ELF-1 (cell line): Measurements from ENCODE around the gene NAT9.

Source experiments
- DNase-seq: peaks from one replicate; pipeline ENCODE4 v3.0.0-alpha.2; 2016; ENCODE audit warnings: low read depth, low spot score

The NAT9 gene, protein sequence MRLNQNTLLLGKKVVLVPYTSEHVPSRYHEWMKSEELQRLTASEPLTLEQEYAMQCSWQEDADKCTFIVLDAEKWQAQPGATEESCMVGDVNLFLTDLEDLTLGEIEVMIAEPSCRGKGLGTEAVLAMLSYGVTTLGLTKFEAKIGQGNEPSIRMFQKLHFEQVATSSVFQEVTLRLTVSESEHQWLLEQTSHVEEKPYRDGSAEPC

DNA sequence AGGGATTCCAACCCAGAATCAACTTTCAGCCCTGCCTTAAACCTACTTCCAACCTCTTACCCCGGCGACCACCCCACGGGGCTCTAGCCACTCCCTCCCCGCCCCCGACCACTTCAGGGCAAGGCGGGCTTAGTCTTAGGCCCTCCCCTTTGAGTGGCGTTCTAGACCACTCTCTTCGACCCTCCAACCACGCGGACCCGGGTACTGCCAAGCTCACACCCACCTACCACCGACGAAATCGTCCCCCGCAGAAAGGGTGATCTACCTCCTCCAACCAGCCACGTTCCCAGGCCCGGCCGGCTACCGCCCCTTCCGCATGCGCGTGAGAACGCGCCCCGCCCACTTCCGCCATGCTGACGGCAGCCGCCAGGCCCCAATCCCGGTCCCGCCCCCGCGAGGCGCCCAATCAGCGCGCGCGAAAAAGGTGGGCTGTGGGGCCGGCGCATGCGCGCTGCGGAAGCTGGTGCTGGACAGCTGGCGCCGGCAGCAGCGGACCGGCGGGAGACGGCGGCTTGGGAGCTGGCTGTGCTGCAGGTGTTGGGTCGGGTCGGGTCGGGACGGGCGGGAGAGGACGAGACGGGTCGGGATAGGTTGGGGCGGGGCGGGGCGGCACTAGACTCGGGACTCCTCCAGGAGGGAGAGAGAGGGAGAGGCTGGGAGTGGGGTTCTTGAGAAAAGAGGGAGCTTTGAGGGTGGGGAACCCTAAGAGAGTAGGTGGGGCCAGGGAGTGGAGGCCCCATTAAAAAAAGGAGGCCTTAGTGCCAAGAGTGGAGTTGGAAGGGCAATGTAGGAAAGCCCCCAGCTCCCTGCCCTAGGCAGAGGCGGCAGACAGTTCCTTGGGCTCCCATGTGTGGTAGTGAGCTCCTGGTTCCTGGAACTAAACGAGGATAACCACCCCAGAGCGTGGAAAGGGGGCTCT is at the start of gene NAT9:
TSS of gene NAT9 (minus strand) at position 302 of the 919 bp plus-strand sequence. CDS start 647 bp downstream, outside the sequence.
- peak; percentile 99 for DNase-seq

DNA sequence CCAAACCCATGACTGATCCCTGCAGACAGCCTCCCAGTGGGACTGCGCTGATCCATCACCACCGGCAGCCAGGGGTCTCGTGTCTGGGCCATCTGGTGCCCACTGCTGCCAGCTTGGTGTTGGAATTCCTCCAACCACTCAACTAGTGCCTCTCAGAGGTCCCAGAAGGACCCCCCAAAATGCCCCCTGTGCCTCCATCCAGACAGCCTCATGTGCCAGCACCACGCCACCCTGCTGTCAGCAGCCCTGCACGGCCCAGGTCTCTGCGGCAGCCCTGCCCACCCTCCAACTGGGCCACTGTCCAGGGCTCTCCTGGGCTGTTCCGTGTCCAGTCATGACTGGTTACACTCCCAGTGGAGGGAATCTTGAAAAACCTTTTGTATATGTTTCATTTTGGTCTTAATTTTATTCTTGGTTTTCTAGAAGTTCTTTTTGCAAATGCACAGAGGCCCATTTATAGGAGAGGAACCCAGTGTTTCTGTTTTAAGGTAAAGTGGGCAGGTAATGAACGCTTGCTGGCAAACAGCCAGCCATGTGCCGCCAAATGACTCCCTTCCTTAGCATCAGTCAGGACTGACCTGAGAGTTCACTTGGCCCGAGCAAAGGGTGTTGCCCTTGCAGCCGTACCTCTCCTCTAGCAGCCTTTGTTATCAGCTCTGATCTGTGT is 48.9 kb upstream of the NAT9 start:
- no peak for DNase-seq

DNA sequence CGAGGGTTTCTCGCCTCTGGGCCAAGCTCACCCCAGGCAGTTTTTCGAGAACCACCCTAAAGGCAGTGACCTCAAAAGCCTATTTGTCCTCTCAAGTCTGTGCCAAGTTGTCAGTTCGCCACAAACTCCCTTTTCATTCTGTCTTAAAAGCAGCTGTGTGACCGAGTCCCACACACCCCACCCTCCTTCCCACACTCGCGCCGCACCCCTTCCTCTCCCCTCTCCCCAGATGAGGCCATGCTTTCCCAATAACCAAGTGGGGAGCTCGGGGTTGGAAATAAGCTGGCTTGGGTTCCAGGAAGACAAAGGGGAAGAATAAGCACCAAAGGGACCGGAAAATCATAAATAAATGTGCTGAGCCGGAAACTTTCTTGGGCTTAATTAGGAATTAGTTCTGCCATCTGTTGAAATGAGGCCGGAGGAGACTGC is 46.8 kb upstream of the NAT9 start:
- no peak for DNase-seq

DNA sequence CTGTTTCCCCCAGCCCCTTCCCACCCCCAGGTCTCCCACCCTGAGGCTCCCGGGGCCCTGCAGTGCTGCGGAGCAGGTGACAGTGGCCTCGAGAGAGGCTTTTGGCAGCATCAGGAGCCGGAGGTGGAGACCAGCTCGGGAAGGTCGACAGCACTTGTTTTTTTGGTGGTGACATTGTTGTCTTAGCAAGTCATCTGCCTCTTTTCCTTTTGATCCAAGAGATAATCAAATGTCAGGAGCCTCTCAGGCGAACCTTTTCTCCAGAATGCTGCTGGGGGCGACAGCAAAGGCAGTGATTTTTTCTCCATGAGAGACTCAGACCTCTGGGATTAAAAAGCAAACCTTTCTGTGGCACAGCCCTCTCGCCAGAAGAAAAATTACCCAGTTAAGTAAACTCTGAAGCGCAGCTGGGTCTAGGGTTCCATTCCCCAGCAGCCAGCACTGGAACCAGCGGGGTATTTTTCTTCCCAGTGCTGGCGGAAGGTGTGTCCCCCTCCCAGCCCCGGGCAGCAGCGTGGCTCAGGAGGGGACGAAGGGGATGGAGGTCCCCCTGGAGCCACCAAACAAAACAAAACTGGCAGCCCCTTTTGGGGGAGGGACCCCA is 46.3 kb upstream of the NAT9 start:
- no peak for DNase-seq

DNA sequence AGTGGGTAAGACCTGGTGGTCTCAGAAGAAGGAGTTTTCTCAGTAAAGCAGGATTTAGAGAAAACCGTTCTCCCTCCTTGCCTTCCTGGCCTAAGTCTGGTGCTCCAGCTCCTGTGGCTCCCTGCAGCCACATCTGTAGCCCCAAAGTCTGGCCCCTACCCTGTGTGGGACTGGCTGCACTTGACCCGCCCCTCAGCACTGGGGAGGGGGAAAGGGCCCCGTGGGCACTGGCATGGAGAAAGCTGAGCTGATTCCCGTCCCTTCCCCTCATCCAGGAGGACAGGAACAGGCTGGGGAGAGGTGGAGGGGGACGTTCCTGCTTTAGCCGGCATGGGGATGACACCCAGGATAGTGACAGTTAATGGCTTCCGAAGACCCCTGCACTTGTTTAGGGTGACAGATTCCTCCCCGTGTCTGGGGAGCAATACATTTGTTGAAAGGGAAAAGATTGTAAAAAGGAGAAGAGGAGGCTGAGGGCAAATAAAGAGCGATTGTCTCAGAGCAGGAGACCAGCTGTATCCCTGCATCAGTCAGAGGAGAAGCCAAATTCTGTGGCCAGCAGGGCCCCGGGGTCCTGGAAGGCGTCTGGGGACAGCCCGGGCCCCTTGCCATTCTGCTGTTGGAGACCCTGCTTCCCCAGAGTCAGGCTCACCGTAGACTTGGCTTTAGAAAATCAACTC is 45.6 kb upstream of the NAT9 start:
- DNase-seq, result no peak

DNA sequence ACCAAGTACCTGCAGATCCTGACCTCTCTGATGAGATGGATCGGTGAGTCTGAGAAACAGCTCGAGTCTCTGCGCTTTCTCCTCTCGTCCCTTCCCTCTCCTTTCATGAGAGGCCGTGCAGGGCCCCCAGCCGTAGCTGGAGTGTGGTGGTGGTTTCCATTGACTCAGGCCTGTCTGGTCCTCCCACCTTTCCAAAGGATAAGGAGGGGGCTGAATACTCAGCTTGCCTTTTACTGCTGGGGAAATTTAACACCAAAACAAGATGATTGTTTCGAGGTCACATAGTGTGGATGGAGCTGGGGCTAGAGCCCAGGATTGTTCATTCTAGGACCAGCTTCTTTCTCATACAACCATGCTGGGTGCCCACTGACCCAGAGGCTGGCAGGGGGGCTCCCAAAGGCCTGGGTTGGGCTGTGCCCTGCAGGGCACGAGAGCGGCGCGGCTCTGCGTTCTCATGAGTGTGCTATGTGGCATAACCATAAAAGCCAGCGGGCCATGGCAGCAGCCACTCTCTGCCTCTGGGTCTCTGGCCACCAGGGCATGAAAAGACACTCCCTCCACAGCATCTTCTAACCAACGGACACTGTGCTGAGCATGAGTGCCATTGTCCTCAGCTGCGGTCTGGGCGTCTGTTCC is 43.8 kb upstream of the NAT9 start:
- DNase-seq, result no peak

DNA sequence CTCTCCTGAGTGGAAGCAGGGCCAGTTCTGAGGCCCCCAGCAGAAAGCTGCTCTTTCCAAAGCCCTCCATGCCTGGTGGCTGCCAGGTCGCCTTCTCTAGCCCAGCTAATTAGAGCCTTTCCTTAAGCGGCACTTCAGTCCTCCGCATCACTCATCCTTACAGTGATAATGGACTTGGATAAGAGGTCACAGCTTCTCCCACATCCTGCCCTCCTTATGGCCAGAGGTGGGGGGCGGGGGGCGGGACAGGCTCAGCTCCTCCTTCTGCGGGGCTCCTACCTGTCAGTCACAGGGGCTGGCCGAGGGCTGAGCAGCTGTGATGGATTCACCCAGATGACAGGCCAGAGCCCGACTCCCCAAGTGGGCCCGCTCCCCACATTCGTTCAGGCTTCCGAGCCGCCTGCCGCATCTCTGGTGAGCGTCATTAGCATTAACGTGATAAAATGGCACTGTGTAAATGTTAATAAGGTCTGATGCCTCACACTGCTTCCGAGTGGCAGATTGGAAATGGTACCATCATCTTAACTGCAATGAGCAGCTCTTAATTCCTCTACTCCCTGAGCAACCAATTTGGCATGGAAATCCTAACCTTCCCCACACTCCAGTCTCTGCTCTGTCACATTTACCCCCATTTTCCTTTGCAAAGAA is 42.3 kb upstream of the NAT9 start:
- DNase-seq, result no peak

DNA sequence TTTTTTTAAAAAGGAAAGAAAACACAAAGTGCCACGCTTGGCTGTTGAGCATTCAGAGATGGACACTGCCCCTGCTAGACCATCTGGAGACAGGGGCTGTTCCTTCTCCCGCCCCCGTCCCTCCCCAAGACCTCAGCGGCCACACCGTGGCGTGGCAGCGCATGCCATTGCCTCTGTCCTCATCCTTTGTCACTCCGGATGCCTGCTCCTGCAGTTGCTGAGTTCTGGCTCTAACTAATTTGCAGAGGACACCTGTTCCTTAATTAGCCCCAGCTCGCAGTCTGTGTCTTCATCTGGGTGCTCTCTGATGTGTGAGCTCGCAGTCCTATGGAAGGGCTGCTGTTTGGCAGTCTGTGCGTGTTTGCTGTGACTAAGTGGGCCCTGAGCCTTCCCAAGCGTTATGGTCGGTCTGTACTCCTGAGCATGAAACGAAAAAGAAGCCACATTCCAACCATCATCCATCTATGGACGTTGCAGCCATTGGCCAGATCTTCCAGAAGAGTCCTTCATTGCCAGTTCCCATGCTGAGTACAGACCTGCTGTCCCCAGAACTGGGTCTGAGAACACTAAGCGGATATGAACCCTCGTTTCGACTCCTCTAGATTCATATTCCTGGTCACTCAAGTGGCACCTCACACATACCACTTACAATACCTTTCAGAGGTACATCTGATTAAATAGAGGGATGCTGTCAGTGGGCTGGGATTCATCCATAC is 40.9 kb upstream of the NAT9 start:
- DNase-seq, result no peak

DNA sequence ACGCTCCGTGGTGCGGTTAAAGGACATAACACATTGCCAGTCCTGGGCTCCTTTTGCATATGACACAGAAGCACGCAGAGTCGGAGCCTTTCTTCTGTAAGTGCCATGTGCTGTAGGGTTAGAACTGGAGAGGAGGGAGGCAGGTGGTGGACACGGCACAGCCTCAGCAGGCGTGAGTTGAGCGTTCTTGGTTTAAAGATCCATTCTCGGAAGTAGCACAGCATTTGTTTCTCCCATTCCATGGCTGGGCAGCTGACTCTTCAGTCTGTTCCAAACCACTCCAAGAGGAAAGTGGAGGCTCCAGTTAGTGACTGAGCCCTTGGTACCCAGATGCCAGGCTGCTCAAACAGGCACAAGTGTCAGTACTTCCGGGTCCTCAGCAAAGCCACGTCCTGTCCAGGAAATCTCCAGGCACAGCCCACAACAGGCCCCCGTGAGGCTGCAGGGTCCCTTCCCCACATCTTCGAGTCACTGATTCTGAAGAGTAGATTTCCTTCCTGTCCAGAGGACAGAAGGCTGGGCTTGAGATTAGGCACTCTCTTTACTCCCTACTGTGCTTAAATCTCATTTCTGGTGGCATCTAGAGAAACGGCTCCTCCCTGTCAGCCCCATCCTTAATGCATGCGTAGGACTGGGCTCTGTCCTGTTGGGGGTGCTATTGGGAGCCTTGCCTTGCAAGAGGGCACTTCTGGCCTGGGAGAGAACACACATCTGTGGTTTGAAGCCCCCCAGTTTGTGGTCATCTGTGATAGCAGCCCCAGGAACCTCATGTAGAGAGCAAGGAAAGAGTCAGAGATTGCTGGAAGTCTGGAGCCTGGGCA is 39.6 kb upstream of the NAT9 start:
- peak; percentile 34 for DNase-seq

DNA sequence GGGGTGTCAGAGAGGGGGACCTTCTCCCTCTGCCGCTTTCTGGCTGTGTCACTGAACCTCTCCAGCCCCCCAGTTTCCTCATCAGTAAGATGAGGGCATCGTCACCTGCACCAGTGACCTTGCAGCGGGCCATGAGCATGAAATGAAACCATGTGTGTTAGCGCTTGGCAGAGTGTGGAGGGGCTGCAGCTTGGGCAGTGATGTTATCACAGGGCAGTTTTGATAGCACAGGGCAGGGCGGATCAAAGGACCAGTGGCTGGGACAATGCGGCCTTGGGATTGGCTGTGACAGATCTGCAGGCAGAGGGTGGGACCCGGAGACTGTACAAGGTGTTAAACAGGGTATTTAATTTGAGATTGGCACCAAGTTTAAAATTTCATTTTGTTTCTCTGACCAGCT is 38.9 kb upstream of the NAT9 start:
- DNase-seq, result no peak

DNA sequence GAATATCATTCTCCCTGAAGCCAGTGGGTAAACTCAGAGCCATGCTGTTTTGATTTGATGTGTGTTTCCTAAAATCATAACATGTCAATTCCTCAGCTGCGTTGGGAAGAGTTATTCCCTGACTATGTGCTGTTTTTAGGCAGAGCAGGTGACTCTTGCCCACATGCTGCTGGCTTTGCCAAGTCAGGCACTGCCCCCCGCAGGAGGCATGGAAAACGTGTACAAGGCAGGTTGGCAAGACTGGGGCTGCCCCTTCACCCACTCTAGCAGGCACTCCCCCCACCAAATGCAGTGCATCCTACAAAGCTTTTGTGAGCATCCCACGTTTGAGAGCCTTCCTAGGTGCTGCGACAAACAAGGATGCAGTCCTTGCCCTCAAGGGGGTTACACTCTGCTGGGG is 38.3 kb upstream of the NAT9 start:
- DNase-seq, result no peak

DNA sequence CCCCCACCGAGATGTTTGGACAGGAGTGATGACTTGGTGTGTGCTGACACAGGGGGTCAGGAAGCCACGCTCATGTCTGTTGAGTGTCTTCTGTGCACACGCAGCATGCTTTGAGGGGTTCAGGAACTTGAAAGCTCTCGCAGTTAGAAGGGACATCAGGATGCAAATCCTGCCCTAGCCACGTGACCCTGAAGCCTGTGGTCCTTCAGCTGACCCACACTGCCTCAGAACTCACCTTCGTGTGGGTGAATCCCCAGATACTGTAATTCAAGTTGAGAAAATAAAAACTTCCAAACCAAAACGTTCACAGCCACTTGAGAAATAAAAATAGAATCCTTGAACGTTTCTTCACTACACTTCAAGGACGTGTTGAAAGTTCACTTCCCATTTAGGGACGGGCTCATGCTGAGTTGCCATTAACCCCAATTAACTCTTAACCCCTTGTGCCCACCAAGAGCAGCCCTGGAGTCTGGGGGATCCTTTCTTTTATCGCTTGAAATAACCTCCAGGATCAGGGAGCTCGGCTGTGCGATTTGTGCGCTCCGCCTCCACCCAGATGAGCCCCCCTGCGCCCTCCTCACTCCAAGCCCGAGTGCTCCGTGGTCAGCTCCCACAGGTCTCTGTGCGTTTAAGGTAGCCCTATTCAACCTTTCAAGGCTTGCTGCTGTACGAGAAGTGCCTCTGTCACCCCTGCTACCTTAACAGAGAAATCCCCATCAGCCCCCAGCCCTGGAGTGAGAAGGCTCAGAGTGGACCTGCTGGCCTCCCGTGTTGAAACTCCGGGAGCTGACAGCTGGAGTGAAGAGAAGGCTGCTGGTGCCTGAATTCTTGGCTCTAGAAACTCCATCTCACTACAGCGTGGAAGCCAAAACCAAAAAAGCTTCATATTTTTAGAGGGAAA is 36.2 kb upstream of the NAT9 start:
- no peak for DNase-seq

DNA sequence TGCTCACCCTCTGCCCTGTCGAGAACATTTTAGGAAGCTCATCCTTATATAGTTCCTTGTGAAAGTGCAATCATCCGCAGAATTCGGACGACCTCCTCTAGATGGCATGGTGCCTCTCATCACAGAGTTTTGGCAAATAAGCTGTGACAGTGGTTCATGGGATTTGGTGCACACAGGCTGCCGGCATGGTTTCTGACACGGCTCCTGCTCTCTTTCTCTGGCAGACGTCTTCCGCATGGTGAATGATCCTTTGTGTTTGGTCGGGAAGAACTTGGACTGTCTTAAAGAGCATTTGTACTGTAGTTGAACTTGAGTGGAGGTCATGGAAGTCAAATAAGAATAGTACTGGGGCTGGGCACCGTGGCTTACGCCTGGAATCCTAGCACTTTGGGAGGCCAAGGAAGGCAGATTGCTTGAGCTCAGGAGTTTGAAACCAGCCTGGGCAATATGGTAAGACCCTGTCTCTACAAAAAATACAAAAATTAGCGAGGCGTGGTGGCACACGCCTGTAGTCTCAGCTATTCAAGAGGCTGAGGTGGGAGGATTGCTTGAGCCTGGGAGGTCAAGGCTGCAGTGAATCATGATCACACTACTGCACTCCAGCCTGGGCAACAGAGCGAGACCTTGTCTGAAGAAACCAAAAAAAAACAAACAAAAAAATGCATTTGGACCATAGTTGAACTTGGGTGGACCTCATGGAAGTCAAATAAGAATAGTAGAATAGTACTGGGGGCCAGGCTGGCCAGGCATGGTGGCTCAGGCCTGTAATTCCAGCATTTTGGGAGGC is 34.7 kb upstream of the NAT9 start:
- DNase-seq, result no peak

DNA sequence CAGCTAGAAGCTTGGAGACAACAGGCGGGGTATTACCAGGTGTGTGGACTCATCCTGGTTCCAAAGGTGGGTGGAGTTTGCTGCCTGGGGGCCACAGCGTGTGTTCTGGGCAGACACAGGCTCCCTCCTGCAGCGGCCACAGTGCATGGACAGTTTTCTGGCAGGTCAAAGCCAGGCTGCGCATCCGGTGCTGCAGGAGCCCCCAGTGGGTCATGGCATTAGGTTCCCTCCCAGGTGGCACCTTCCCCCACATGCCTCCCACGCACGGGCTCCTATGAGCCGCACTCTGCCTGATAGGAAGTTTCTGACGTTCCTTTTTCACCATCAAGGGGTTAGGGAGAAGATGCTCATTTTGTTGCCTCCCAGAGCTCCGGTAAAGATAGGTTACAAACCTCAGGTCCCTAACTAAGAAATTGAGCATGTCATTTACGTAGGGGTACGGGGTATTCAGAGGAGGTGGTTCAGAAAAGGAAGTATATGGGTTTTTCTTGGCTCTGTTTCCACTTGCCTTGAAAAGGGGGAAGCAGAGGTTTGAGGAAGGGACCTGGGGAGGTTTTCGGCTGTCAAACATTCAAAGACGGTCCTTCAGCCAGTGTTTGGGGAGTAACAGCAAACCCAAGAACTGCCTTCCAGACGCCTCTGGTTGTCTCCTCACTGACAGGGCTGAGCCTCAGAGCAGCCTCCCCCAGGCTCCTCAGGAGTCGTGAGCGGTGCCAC is 32.7 kb upstream of the NAT9 start:
- DNase-seq, result no peak

DNA sequence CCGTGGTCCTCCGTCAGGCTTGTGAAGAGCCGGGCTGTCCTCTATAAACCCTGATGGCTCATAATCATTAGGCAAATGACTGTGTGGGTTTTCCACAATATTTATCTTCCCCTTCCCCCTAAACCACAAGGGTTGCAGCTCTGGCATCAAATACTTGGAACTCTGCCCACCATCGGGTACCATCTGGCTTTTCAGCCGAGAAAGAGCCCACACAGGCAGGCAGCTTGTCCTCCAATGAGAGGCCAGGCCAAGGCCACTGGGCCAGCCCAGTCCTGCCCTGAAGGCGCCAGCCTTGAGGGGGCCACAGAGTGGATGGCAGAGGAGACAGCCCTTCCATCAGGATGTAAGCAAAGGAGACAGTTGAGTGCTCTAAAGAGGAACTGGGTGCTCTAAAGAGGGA is 31.8 kb upstream of the NAT9 start:
- no peak for DNase-seq

DNA sequence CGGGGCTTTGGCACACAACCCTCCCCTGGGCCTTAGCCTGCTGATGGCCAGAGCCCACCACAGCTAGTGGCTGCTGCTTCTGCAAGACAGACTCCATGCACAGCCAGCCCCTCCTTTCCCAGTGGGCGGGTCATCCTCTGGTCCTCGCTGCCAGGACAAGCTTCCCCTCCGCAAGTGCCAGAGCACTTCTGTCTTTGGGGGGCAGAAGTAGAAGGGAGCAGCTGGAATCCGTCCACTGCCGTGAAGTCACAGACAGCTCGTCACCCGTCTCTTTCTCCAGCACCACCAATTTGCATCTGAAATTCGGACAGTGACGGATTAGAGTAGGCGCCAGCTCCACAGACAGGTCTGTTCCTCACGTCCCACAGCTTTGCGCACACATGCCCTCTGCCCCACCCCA is 31.3 kb upstream of the NAT9 start:
- no peak for DNase-seq

DNA sequence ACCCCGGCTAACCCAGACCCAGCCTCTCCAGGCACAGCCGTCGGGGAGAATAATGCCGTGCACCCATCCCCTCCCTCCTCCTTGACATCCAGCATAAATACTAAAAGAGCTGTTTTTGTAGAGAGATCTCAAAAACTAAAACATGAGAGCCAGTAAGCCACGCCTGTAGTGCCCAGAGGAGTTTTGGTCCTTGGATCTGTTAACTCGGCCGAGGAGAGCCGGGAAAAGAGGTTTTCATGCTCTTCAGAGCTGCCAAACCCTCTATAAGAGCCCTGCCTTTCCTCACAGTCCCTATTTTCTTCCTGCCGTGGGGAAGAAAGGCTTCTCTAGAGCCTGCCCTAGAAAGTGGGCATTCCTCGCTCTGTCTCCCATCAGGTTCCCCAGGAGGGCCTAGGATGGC is 30.2 kb upstream of the NAT9 start:
- DNase-seq, result no peak
